Measurements from ENCODE around the gene GIPC1. TPM values are rescaled to one million over a fixed set of nuclear protein-coding genes. Genes with fewer than 3 reads are reported as not detected.

GIPC1 gene
- total and polyA plus RNA-seq, 9 of the 15 experiments (the other 6 are each of a cell fraction or from before 2014, with no cell fraction given): 0.49 to 54.7 (median 24.8) TPM

DNA sequence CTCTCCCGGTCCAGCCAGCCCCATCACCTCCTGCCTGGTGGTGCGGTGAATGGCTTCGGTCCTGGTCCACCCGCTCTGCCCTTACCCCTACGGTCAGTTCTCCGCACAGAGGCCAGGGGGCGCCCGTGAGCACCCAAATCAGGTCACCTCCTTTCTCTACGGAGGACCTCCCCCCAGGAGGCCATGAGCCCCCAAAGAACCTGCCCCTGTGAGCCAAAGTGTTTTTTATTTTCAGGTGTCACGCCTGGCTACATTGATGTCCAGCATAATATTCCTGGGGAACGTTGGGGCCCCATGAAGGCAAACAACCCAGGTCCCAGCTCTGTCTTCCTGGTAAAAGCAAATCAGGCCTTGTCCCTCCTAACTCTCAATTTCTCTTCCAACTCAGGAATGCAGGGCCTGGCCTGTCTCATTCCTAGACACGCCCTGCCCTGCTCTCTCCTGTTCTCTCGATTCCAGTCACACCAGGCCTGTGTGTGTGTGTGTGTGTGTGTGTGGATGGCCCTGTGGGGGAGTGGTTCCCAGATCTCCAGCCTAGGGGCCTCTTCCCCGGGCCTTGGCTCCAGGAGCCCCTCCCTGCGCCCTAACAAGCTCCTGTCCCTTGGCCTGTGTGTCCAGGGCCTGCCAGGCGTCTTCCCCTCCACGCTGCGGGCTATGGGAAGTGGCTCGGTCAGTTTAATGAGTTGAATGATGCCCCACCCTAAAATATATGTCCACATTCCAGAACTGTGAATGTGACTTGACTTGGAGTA, 9.7 kb upstream of the GIPC1 start (continued):
- TF ChIP-seq, protein P1, sequence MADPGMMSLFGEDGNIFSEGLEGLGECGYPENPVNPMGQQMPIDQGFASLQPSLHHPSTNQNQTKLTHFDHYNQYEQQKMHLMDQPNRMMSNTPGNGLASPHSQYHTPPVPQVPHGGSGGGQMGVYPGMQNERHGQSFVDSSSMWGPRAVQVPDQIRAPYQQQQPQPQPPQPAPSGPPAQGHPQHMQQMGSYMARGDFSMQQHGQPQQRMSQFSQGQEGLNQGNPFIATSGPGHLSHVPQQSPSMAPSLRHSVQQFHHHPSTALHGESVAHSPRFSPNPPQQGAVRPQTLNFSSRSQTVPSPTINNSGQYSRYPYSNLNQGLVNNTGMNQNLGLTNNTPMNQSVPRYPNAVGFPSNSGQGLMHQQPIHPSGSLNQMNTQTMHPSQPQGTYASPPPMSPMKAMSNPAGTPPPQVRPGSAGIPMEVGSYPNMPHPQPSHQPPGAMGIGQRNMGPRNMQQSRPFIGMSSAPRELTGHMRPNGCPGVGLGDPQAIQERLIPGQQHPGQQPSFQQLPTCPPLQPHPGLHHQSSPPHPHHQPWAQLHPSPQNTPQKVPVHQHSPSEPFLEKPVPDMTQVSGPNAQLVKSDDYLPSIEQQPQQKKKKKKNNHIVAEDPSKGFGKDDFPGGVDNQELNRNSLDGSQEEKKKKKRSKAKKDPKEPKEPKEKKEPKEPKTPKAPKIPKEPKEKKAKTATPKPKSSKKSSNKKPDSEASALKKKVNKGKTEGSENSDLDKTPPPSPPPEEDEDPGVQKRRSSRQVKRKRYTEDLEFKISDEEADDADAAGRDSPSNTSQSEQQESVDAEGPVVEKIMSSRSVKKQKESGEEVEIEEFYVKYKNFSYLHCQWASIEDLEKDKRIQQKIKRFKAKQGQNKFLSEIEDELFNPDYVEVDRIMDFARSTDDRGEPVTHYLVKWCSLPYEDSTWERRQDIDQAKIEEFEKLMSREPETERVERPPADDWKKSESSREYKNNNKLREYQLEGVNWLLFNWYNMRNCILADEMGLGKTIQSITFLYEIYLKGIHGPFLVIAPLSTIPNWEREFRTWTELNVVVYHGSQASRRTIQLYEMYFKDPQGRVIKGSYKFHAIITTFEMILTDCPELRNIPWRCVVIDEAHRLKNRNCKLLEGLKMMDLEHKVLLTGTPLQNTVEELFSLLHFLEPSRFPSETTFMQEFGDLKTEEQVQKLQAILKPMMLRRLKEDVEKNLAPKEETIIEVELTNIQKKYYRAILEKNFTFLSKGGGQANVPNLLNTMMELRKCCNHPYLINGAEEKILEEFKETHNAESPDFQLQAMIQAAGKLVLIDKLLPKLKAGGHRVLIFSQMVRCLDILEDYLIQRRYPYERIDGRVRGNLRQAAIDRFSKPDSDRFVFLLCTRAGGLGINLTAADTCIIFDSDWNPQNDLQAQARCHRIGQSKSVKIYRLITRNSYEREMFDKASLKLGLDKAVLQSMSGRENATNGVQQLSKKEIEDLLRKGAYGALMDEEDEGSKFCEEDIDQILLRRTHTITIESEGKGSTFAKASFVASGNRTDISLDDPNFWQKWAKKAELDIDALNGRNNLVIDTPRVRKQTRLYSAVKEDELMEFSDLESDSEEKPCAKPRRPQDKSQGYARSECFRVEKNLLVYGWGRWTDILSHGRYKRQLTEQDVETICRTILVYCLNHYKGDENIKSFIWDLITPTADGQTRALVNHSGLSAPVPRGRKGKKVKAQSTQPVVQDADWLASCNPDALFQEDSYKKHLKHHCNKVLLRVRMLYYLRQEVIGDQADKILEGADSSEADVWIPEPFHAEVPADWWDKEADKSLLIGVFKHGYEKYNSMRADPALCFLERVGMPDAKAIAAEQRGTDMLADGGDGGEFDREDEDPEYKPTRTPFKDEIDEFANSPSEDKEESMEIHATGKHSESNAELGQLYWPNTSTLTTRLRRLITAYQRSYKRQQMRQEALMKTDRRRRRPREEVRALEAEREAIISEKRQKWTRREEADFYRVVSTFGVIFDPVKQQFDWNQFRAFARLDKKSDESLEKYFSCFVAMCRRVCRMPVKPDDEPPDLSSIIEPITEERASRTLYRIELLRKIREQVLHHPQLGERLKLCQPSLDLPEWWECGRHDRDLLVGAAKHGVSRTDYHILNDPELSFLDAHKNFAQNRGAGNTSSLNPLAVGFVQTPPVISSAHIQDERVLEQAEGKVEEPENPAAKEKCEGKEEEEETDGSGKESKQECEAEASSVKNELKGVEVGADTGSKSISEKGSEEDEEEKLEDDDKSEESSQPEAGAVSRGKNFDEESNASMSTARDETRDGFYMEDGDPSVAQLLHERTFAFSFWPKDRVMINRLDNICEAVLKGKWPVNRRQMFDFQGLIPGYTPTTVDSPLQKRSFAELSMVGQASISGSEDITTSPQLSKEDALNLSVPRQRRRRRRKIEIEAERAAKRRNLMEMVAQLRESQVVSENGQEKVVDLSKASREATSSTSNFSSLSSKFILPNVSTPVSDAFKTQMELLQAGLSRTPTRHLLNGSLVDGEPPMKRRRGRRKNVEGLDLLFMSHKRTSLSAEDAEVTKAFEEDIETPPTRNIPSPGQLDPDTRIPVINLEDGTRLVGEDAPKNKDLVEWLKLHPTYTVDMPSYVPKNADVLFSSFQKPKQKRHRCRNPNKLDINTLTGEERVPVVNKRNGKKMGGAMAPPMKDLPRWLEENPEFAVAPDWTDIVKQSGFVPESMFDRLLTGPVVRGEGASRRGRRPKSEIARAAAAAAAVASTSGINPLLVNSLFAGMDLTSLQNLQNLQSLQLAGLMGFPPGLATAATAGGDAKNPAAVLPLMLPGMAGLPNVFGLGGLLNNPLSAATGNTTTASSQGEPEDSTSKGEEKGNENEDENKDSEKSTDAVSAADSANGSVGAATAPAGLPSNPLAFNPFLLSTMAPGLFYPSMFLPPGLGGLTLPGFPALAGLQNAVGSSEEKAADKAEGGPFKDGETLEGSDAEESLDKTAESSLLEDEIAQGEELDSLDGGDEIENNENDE (IDR thresholded peaks at IDR 0.05; ENCODE audit: low read depth, low read length): no peak
- TF ChIP-seq CHD2 (IDR thresholded peaks at IDR 0.05; ENCODE audit: low read depth, low read length) (no peak), ARID2 (IDR thresholded peaks at IDR 0.05) (0 out of 2 replicates have a peak, but pooled peaks have one; percentile 4)

Data from K562 (cell line).